ENCODE measurements around the gene SPRY4.

DNA sequence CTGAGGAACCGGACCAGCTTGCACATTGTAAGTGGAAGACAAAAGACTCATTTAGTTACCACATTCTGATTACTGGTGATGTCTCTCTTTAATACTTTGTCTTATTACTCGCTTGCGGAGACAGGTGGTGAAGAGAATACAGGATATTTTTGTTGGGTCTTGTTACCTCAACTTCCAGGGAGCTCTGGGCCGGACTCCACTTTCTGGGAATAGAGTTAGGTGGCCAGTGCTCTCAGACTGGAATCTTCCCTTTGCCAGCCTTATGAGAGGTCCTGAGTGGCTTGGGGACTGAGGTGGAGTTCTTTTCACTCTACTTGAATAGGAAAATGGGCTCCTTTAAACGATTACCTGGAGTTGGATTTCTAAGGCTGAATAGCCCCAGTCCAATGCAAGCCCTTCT is 33.3 kb upstream of the SPRY4 start:
- no peak for TF ChIP-seq ZBTB20 (CRISPR knock-in tag; IDR thresholded peaks at IDR 0.05; ENCODE audit: borderline replicate concordance, low read depth)
- TF ChIP-seq HMG20B (CRISPR knock-in tag; conservative IDR thresholded peaks at IDR 0.05): no peak
- no peak for TF ChIP-seq CCAR2 (optimal IDR thresholded peaks at IDR 0.05; ENCODE audit: low read depth, low read length)
- TF ChIP-seq, protein P1, sequence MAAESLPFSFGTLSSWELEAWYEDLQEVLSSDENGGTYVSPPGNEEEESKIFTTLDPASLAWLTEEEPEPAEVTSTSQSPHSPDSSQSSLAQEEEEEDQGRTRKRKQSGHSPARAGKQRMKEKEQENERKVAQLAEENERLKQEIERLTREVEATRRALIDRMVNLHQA (CRISPR knock-in tag; IDR thresholded peaks at IDR 0.05): no peak
- no peak for TF ChIP-seq SMAD3 (CRISPR knock-in tag; IDR thresholded peaks at IDR 0.05)
- TF ChIP-seq, protein P2, sequence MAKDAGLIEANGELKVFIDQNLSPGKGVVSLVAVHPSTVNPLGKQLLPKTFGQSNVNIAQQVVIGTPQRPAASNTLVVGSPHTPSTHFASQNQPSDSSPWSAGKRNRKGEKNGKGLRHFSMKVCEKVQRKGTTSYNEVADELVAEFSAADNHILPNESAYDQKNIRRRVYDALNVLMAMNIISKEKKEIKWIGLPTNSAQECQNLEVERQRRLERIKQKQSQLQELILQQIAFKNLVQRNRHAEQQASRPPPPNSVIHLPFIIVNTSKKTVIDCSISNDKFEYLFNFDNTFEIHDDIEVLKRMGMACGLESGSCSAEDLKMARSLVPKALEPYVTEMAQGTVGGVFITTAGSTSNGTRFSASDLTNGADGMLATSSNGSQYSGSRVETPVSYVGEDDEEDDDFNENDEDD (CRISPR knock-in tag; IDR thresholded peaks at IDR 0.05; ENCODE audit: borderline replicate concordance): no peak
- no peak for TF ChIP-seq NR1H2 (CRISPR knock-in tag; IDR thresholded peaks at IDR 0.05; ENCODE audit: borderline replicate concordance, low read depth)

Measured in HepG2 (cell line).